Stimulated activated CD8-positive, alpha-beta memory T cell treated with anti-CD3 and anti-CD28 coated beads, Interleukin-4, amount 100 ng/mL, for 48 hours (primary cell): ENCODE data around the gene CFAP77.

Experiments used
- DNase-seq: peaks from one replicate; pipeline ENCODE4 v3.0.0-alpha.2; 2020

Gene CFAP77

DNA sequence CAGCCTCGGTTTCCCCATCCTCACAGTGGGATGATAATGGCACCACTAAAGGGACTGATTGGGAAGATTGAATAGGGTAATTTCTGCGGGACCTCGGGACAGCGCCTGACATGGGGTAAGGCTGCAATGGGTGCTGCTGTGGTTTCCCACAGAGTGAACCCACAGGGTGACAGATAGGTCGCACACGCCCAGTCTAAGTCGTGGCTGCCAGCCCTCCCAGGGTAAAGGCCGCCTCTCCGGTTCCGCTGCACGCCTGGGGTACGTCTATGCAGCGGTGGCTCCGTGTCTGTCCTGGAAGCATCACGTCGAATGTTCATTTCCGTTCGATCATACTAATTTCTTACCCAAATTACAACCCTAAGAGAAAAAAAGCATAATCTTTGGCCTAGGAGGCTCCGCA lies 631 bp downstream of the CFAP77 start:
- DNase-seq: peak; percentile 28

DNA sequence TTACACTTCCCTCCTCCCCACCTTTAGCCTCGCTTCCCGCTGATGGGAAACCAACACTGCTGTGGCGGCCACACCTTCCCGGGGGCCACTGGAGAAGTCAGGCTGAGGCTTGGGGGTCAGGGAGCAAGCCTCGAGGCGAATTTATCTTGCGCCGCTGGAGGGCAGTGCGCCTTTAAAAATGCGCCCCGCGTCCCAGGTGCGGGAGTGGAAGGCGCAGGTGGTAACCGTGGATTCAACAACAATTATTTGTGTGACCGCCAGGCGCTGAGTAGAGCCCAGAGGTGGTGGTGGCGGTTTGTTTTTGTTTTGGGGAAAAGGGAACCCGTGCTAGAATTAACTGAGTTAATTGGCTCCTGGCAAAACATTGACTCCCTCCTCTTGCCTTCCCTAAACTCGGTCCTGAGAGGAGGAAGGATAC lies 1.1 kb downstream of the CFAP77 start:
- peak; percentile 81 for DNase-seq

DNA sequence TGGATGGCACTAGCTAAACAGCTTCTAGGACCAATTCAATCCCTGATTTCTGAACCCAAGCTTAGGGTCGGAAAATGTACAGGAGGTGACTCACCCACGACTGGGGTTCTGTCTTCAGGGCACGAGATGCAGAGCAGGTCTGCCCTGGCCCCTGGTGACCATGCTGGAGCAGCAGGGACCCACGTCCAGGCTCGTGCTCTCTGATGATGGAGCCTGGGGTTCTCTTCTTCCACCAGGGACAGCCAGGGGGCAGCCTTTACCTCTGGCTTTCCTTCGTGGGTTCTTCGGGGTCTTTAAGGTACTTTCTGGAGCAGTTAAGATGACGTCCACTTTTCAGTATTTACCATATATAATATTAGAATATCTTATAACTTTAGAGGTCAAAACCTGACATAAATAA lies 2.1 kb downstream of the CFAP77 start:
- DNase-seq: peak; percentile 44

DNA sequence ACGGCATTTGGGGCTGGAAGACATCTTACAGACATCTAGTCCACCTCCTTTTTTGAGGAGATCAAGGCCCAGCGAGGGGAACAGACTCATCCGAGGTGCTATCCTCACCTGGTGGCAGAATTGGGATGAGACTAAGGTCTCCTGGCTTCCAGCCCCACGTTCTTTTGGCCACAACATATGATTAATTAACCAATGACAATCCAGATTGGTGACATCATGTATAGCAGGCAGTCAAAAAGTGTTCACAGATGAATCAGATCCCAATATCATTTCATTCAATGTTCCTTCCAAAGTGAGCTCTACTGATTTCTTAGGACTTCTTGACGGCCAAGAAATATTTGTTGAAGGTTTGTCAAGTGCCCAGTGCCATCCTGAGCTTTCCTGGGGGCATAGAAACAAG lies 3.9 kb downstream of the CFAP77 start:
- no peak for DNase-seq

DNA sequence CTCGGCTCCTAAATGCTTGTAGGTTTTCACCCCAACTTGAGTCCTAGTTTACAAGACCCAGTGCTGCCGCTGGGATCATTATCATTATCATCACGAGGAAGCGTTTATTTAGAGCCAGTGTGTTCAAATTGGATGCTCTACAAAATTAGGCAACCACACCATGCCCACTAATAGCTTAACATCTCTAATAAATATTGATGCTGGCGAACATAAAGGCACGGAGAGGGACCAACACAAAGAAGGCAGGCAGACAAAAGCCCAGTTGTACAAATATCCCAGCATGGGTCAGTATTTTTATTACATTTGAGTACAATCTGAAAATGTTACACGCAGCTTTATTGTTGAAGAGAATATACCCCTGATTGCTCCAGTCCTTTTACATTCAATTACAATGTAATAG lies 4.7 kb downstream of the CFAP77 start:
- DNase-seq: no peak

DNA sequence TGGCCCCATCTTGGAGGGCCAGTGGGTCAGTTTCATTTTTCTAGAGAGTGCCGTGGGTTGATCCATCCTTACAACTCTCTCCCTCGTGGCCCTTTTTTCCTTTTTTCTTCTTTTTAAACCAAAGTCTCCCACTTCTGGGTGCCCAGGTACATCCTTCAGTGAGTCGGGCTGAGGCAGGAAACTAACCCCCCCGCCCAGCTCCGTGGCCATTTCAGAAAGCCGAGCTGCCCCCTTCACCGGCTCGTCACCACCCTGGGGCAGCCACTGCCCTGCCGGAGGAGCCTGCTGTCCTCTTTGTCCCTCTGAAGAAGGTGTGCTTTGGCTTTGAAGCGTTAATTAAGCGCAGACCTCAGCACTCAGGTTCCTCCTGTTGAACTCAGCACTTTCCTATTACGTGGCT lies 5.2 kb downstream of the CFAP77 start:
- no peak for DNase-seq

DNA sequence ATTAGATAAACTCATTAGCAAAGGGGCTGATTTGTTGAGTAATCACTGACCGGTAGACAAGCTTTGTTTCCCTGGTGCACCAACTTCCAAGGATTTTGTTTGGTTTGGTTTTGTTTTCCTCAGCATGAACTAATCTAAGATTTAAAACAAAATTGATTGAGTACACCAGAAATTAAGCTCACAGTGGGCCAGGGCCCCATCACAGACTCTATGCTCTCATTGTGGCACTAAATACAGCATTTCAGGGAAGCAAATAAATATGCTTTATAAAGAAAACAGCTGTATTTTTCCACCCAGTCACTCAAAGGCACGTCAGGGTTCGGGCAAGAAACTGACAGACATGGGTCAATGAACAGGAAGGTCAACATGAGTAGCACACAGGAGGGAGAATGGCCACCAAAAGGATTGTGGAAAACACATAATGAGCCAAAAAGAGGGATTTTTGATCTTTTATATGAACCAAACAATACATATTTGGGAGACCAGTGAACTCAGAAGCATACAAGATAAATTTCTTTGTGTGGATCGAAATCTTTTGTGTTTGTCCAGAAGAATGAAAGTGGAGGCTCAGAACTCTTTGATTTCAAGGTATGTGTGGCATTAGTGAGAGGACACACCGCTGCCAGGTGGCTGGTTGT lies 8.8 kb downstream of the CFAP77 start:
- no peak for DNase-seq

DNA sequence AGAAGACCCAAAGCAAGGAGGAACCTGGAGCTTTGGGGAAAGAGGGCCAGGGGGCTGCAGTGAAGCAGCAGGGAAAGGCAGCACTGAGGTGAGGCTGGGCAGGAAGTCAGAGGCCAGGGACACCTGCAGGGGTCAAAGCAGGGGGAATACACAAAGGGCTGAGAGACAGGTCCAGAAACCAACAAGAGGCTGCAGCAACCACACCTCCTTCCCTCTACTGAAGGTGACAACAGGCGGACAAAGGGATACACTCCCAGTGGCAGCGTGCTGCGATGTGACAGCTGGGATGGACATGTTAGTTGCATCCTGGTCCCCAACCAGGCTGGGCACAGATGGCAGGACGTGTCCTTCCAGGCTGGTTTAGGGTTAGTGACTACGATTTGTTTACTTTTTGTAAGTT lies 12.6 kb downstream of the CFAP77 start:
- no peak for DNase-seq

DNA sequence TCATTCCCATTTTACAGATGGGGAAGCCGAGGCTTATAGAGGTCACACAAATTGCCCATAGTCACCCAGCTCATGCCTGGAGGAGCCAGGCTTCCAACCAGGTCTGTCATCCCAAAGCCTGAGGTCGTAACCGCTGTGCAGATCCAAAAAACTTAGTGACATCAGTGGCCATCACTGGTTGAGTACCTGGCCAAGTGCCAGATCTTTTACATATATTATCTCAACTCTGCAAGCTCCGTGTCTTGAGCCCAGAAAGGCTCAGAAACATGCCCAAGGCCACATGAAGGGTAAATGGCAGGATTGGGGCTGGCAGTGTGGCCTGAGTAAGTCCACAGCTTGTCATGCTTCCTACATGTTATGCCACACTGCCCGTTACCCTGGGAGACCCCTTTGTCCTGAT lies 13.5 kb downstream of the CFAP77 start:
- DNase-seq: no peak

DNA sequence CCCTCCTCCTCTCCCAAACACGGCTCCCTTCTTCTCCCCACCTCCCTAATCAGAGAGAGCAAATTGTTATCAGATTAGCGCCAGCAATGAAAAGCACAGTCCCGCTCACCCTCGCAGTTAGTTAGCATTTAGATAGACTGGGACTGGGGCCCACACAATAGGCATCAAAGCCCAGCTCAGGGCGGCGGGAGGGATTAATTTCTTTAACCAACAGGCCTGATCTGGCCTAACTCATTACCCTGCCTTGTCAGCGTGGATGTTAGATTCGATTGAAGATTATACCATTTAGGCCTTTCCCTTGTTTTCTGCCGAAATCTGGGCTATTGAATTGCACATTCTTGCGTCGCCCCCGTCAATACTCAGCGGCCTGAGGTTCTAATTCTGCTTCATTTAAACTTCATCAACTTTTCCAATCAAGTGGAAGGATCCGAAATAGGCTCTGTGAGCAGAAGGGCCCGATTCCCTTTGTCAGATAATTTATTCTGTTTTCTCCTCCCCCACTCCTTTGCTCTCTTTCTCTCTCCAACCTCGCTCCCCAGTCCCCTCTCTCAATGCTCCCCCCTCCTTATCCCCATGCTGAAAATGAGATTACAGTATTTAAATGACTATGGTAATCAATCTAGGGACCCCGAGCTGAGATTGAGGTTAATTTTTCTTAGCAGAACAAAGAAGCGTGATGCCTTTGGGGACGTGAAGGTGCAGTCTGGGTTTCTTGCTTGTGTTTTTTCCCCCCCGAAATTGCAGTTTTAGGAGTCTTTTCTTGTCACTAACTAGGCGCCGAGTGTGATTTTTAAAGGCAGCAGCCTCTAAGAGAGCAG lies 15.1 kb downstream of the CFAP77 start:
- no peak for DNase-seq

DNA sequence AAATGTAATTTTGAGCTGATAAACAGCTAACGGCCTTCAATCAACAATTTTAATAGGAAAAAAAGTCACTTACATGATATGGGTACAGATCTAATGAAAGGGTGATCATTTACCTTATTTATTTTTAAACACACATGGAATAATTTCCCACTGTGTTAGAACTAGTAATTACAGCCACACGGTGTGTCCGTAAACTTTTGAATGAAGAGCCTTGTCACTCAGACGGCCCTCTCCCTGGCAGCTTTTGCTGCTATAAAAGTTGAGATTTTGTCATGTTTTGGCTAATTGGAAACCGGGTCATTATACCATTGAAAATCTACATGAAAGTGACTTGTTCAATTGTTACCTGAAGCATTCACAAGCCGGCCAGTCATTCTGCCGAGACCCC lies 15.7 kb downstream of the CFAP77 start:
- DNase-seq: no peak

DNA sequence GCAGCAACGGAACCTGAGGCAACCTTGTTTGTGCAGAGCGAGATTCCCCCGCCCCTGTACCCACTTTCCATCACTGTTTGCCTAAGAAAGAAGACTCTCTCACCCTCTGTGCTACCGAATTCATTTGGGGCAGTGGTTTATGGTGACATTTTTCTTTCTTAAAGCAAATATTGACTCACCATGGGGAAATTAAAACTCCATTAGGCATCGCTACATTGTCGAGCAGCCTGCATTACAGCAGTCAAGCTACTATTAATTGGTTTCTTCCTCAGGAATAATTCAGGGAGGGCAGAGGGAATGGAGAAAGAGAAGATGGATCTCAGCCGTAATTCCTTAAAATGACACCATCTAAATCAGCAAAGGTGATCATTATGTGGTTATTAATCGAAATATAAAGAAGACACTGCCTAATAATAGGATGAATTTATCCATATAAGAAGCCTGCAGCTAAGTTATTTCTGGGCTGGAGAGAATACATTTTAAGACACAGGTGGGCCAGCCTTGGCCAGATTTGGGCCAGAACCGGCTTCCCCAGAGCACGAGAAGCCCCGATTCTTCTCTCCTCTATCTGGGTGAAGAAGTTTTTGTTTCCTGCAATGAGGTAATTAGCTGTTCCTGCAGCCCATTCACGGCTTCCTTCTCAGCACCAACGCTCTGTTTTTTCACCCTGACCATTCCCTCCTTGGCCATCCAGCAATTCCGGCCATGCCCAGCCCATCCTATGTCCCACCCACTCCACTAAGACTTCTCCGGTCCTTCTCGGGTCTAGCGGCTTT lies 16.8 kb downstream of the CFAP77 start:
- DNase-seq: no peak

DNA sequence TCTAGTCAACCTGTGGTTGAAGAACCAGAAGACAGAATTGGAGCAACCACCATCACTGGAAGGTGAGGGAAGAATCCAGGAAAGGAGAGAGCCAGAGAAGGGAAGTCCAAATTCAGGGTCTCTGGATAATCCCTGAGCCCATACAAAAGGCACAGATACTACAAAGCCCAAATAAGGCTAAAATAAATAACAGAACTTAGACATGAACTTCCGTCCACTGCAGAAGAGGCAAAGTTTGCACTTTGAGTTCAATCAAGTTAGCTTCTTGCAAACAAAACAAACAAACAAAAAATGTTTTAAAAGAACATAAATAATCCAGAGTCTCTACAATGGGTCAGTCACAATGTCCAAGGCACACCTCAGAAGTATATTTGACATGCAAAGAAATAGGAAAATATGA lies 21.0 kb downstream of the CFAP77 start:
- DNase-seq: no peak

DNA sequence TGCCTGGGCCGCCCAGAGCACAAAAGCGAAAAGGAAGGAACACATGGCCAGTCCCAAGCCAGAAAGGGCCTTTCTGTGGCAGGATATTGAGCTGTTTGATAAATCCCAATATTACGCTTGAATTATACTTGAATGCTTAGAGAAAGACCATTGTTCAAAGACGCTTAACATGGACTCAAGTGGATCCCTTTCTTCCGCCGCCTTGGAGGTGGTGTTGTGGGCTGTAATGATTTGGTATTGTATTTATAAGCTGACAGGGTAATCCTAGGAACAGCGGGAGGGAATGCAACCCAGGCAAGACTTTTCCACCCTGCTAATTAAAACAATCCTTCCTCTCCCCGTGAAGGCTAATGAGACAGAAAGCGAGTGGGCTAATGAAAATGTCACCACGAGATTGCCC lies 24.9 kb downstream of the CFAP77 start:
- no peak for DNase-seq

DNA sequence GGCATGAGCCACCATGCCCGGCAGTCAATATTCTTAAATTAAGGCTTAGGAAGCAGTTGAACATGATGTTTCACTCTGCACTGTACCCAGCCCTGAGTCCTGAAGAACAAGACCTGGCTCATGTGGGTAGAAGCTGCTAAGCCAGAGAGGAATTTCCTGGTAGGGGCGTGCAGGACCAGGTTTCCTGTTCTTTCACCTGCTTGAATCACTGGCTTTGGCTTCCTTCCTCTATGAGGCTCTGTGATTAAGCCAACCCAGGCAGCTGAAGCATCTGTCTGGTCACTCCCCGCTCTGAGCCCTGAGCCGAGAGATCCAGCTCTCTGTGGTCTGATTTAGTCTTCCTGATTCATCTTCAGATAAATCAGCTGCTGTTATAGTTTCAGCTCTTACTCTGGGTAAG lies 29.1 kb downstream of the CFAP77 start:
- no peak for DNase-seq

DNA sequence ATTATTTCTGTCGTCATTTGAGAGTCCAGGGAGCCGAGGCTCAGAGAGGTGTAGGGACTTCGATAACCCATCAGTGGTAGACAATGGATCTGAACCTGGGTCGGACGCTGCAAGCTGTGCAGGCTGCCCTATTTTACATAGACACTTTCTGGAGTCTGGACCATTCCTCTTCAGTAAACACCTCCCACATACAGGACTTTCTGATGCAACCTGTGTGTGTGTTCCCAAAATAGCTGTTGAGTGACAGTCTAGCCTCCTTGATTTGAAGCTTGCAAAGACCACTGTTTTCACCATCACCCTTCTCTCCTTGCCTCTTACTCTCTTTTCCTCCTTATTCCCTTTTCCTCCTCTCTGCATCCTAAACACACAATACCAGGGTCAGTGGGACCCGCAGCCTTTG lies 30.7 kb downstream of the CFAP77 start:
- DNase-seq: no peak

DNA sequence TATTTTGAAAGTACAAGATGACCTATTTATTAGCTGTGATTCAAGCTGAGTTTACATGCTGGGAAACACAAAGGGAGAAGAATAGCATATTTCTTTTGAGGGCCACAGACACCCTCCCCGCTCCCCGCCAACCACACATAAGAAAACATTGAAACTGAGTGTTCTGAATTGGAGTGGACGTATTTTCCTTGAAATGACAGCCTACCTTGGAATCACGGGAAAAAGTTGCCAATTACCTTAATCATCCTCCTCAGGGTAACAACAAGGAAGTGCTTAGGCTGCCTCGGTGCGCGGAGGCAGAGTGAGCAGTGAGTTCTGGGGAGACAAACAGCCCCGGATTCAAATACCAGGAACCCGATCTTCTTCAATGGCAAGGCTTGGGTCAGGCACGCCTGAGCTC lies 31.4 kb downstream of the CFAP77 start:
- no peak for DNase-seq

DNA sequence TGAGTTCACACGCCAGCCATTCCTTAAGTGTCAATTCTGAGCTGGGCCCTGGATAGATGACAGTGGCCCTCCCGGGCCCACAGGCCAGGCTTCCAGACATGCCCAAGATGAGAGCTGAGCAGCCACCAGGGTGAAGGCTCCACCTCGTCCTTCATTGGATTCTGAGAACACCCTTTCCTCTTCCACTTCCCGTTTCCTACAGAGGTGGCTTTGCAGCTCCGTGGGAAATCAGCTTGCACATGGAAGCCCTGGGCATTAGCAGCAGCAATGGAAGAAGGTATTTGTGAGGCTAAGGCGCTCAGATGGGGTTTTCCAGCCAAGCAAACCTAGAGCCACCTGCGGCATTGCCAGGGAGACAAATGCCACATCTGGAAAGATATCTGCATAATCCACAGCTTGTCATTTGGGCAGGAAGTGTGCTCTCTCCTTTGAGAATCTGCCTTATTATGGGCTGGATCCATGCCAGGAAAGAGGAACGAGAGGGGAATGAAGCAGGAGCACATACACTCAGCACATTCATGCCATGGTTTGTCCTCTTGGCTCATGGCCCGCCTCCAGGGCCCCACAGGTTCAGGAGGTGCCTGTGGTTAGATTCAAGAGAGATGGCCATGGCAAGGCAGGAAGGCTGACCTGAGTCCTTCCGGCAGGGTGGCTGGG lies 34.1 kb downstream of the CFAP77 start:
- DNase-seq: no peak

DNA sequence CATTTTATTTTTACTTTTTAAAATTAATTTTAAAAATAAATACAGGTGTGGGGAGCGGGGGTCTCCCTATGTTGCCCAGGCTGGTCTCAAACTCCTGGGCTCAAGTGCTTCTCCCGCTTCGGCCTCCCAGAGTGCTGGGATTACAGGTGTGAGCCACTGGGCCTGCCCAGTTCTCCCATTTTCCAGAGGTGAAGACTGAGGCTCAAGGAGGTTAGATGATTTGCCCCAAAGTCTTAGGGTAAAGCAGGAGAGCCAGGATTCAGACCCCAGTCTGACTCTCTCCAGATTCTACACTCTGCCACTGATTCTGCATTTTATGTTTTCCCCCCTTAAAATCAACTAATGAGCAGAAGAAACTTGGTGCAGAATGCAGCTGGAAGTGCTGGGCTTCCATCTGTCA lies 36.9 kb downstream of the CFAP77 start:
- no peak for DNase-seq

DNA sequence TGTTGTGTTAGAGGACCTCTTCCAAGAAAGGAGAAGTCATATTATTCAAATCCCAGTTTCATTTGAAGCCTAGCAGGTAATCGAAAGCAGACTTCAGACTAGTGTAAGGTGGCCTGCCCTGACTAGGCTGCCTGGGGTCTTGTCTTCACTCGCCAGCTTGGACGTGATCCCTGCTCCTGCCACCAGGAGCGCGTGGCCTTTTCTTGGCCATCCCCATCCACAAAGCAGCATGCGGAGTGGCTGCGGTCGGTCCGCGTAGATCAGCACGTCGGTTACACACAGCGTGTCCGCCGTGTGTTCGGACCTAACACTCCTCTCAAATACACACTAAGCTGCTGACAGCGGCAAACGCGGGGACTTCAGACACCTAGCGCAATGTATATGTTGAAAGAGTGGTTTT lies 37.3 kb downstream of the CFAP77 start:
- no peak for DNase-seq

DNA sequence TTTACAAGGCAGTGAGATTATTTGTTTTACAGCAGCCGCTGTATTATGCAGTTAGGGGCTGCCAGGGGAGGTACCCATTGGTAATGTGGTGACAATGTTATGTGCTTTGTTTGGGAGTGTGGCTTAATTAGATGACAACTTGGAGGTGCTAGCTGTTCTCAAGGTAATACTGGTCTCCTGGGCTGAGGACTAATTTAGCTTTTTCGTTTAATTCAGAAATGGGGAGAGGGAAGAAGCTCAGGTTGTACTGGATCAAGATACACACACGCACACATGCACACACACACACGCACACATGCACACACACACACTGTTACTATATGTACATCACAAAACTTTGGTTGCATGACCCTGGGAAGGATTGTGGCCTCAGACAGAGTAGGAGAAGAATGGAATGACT lies 37.9 kb downstream of the CFAP77 start:
- DNase-seq: no peak

DNA sequence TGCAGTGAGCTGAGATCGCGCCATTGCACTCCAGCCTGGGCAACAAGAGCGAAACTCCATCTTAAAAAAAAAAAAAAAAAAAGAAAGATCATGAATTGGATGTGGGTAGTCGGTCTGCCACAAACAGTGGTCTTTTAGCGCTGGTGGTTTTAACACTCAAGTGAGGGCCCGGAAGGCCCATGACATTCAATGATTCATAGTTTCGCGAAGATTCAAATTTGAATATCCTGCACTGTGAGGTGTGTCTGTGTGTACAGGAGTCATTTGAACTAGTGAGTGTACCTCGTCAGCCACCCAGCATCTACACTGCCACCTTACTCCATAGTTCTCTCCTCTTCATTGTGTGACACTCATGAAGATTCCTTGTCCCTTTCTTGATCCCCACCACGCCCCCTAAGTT lies 41.3 kb downstream of the CFAP77 start:
- DNase-seq: peak; percentile 56

DNA sequence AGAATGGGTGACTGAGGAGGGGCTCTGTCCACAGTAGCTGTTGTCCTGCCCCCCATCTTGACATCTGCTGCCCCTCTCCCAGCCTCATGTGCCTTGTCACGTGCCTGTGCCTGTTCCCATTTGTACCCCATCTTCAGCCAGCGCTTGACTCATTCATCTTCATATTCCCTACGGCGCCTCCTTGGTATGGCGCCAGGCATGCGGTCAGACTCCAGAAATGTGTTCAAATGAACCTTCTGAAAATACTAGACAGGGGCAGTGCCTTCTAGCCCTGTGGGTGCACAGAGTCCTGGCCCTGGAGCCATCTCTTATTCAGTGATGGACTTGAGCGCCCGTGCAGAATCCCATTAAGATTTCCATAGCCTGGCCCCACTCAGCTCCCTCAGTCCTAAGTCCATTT lies 46.2 kb downstream of the CFAP77 start:
- no peak for DNase-seq
